Heart left ventricle (tissue), 16 donors: Measurements from ENCODE around the gene FEM1C. TPM values are rescaled to one million over a fixed set of nuclear protein-coding genes. Genes with fewer than 3 reads are reported as not detected.

Source experiments
- ATAC-seq, 4 donors: fragments of 200-7000 bp; cut with Tn5 transposase; one replicate each; pipeline ENCODE4 v1.9.1; 2020 to 2022; ENCODE audit warnings: moderate library complexity in 4 of 4, mild to moderate bottlenecking in 3 of 4, moderate number of reproducible peaks in 1 of 4
- DNase-seq, 5 donors: peaks; one replicate each; pipeline ENCODE4 v3.0.0-alpha.2; 2020
- H3K27ac ChIP-seq, 12 donors: fragments of 200-600 bp; sonication (generic) in 4 of 12; one replicate each; pipeline versions ENCODE4 v1.5.0 to v1.8.0; 2016 to 2022; ENCODE audit warnings: mild to moderate bottlenecking in 2 of 12
- H3K27me3 ChIP-seq, 9 donors: fragments of 200-600 bp; sonication (generic) in 2 of 9; one replicate each; pipeline versions ENCODE4 v1.5.1 to v1.8.0; 2016 to 2022; ENCODE audit warnings: mild to moderate bottlenecking in 3 of 9
- H3K36me3 ChIP-seq, 9 donors: fragments of 200-600 bp; sonication (generic) in 2 of 9; one replicate each; pipeline versions ENCODE4 v1.5.0 to v1.8.0; 2018 to 2022; ENCODE audit warnings: mild to moderate bottlenecking in 2 of 9
- H3K4me1 ChIP-seq, 12 donors: fragments of 200-600 bp; sonication (generic) in 4 of 12; one replicate each; pipeline versions ENCODE4 v1.5.0 to v1.8.0; 2016 to 2022; ENCODE audit warnings: mild to moderate bottlenecking in 3 of 12
- H3K4me3 ChIP-seq, 12 donors: fragments of 200-600 bp; sonication (generic) in 4 of 12; one replicate each; pipeline versions ENCODE4 v1.5.0 to v1.8.0; 2017 to 2022; ENCODE audit warnings: mild to moderate bottlenecking in 9 of 12, moderate library complexity in 4 of 12
- H3K9me3 ChIP-seq, 12 donors: fragments of 200-600 bp; sonication (generic) in 4 of 12; one replicate each; pipeline versions ENCODE4 v1.5.0 to v1.8.0; 2016 to 2022; ENCODE audit warnings: mild to moderate bottlenecking in 1 of 12
- POLR2A ChIP-seq, 2 donors: fragments of 450-650 bp; IDR thresholded peaks; one replicate each; pipeline ENCODE4 v1.6.1; 2017; ENCODE audit warnings: antibody characterized with exemption in 2 of 2, mild to moderate bottlenecking in 2 of 2, moderate library complexity in 2 of 2
- WGBS, 4 donors: extraction: QIAGEN DNeasy Blood & Tissue Kit in 2 of 4; methylation state at CpG; one replicate each; pipeline versions ENCODE4 v1.1.5 to v1.1.7; 2013 to 2018; 5-methylcytosine and 5-hydroxymethylcytosine counted together
- intact Hi-C, 10 donors: fragments of 100-400 bp; cut with DNase I; formaldehyde crosslinking; loops; one replicate each; pipeline versions ENCODE4 v1.11.1 to v1.14.2; 2022
- polyA plus RNA-seq, 2 donors: library from polyadenylated mRNA; stranded (reverse); fragments of 200-250 nt; gene quantifications; one replicate each; pipeline ENCODE4 v1.2.3, GENCODE V29; 2013
- total RNA-seq, 9 donors: library from RNA; depleted of rRNA in 2 of 9; stranded (reverse); fragments of >200 nt in 2 of 9; fragmentation: NEBNext Ultra II Directional in 3 of 9; extraction: Animal tissue kit (Norgen Biotek cat#: 25700) in 3 of 9; gene quantifications; one replicate each; pipeline versions ENCODE4 v1.1.0 to v1.2.4, GENCODE V29; 2016 to 2023
- TF ChIP-seq, protein P1 (sequence below), 12 donors: fragments of 200-600 bp; sonication (generic) in 4 of 12; IDR thresholded peaks; one replicate each; pipeline versions ENCODE4 v1.5.0 to v1.8.0; 2018 to 2022; ENCODE audit warnings: antibody characterized with exemption in 12 of 12, mild to moderate bottlenecking in 5 of 12
- donor health status: ischemic (EF 13 %, LVEDD 7.1; RV severe dilation, severe dysfunction).
- donor health status: healthy with polysubstance abuse.
- donor health status: DM: no; HTN: yes; CAD: no.
- donor health status: DM: no; HTN: no; CAD: no.
- donor health status: ischemic (EF 25% LVEDD 6.9; RV normal size, moderate dysfunction).
- donor health status: ischemic (EF 25% LVEDD 5.7; RV mildly dilated, moderate dysfunction).
- donor health status: healthy.
- donor health status: DM: yes; HTN: yes; CAD: no.
- donor health status: ischemic (EF 35%, LVEDD 5.7; RV mildly dilated, moderate dysfunction).
- donor health status: nonischemic (EF 11% LVEDD 7.7; RV severe dilation, severe dysfunction).
- donor health status: DM: yes; HTN: yes; CAD: no.
- donor health status: PGD.
- donor health status: ischemic (EF 29% LVEDD 5.4; RV normal size, mild dysfunction).
- donor health status: nonischemic (EF 23%, LVEDD 6.1; RV moderate dilation, normal function).

Gene FEM1C
- total and polyA plus RNA-seq, 11 donors = 14.9 to 92.7 (median 43.4) TPM

DNA sequence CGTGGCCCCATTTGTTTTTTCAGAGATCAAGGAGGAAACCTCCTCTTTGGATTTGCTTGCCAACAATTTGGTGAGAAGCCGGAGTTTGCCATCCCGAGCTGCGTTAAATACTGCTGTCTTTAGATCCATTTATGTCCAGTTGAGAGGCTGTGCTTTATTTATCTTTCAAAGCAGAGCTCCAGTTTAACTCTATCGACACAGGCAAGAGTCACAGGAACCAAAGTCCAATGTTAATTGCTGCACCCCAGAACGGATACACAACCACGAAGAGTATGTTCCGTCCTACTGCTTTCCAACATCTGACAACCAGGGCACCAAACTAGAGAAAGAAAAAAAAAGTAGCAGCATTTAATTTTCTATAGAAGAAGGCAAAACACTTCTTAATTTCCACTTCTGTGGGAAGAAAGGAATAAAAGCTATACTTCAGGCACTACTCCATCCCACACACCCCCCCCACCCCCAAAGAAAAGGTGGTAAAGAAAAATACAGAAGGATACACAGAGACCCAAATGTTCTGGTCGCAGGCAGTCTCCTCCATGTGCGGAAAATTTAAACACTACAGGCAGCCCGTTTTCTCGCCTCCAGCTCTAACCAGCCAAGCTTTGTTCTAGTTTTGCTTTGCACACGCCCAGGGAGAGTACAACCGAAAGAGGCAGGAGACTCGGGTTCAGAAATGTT lies 1.1 kb downstream of the FEM1C start:
- intact Hi-C loops = loop anchor here in 8 of 10 donors (2.0 to 10.0 kb wide), 12 partner anchors 81 to 299 kb away; partner anchors contain the start of genes TMED7 (in 2 of the 8), AP3S1 (in 1 of the 8) and ATG12 (in 1 of the 8)
- Histone ChIP-seq H3K4me1 (peaks cover 0 to 54% (median 33%) of the 10 kb centered on the region in 12 donors), H3K36me3 (peaks cover 0 to 30% (median 16%) of the 10 kb centered on the region in 9 donors), H3K27ac (peak overlapping the region; percentile 78 to 99 (median 97)), H3K27me3 (no peaks in the 10 kb centered on the region), H3K9me3 (peaks cover 0 to 16% (median 6%) of the 10 kb centered on the region in 12 donors), H3K4me3 (peak overlapping the region; percentile 61 to 98 (median 89))
- DNase-seq (peak in 1 of 5 donors; percentile 42), ATAC-seq (peak in 3 of 4 donors; percentile 2 to 37 (median 32))
- WGBS, 4 donors = 1 to 7% (median 2%) methylated on average over 14 to 15 of the region's 15 CpGs
- TF ChIP-seq POLR2A (IDR thresholded peaks at IDR 0.05) = no peak
- TF ChIP-seq, protein P1, sequence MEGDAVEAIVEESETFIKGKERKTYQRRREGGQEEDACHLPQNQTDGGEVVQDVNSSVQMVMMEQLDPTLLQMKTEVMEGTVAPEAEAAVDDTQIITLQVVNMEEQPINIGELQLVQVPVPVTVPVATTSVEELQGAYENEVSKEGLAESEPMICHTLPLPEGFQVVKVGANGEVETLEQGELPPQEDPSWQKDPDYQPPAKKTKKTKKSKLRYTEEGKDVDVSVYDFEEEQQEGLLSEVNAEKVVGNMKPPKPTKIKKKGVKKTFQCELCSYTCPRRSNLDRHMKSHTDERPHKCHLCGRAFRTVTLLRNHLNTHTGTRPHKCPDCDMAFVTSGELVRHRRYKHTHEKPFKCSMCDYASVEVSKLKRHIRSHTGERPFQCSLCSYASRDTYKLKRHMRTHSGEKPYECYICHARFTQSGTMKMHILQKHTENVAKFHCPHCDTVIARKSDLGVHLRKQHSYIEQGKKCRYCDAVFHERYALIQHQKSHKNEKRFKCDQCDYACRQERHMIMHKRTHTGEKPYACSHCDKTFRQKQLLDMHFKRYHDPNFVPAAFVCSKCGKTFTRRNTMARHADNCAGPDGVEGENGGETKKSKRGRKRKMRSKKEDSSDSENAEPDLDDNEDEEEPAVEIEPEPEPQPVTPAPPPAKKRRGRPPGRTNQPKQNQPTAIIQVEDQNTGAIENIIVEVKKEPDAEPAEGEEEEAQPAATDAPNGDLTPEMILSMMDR (IDR thresholded peaks at IDR 0.05) = no peak

DNA sequence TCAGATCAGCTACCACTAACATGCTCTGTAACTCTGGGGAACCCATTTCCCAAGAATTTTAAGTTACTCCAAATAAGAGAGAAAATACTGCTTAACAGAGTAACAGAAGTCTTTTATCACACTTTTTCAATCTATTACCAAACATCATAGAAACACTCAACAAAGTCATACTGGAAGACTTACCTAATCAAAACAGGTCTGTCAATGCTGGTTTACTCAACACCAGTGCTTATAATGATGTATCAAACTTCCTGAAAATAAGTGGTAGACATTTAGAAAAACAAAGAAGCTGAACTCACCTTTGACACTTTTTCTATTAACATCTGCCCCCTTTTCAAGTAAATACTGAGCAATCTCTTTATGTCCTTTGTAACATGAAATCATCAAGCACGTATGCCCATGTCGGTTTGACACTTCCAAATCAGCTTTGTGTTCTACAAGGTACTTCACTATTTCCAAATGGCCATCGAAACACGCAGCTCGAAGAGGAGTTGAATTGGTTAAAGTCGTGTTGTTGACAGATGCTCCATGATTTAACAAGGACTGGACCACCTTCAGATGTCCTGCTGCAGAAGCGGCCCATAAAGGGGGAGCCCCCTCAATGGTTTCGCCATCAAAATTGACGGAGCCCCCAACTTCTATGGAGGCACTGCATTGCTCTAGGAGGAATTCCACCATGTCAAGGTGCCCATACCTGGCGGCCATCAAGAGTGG lies 1.8 kb downstream of the FEM1C start:
- Histone ChIP-seq H3K4me1 (peaks cover 0 to 60% (median 40%) of the 10 kb centered on the region in 12 donors), H3K9me3 (peaks cover 0 to 16% (median 6%) of the 10 kb centered on the region in 12 donors), H3K4me3 (peak overlapping the region; percentile 61 to 98 (median 89)), H3K36me3 (peaks cover 0 to 30% (median 19%) of the 10 kb centered on the region in 9 donors), H3K27me3 (no peaks in the 10 kb centered on the region), H3K27ac (peak overlapping the region; percentile 78 to 99 (median 97))
- intact Hi-C loops = loop anchor here in 8 of 10 donors (2.0 to 10.0 kb wide), 9 partner anchors 81 to 299 kb away; partner anchors contain the start of genes TMED7 (in 2 of the 8), AP3S1 (in 1 of the 8) and ATG12 (in 1 of the 8)
- ATAC-seq = no peak
- 34 to 48% (median 36%) methylated on average over 8 to 10 of the region's 10 CpGs for WGBS, 4 donors
- DNase-seq = no peak
- TF ChIP-seq, protein P1 (IDR thresholded peaks at IDR 0.05) = no peak
- no peak for TF ChIP-seq POLR2A (IDR thresholded peaks at IDR 0.05)

DNA sequence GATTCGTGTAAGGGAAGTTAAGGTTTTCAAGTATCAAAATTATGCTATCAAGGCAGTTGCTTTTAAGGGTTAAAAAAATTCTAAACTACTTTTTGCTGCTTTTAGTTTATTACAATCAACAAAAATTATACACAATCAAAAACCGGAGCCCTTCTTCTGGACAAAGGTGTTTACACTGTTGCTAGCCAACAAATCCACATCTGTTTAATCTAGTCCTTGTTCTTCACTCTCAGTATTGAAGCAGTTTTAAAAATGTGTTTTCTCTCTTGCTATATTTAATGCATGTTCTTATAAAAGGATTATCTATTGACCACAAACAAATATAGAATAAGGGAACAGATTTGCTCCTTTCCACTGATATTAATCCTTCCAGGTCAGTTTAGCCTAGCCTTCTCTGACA lies 2.5 kb downstream of the FEM1C start:
- intact Hi-C loops = loop anchor here in 8 of 10 donors (2.0 to 10.0 kb wide), 9 partner anchors 80 to 300 kb away; partner anchors contain the start of genes TMED7 (in 2 of the 8), AP3S1 (in 1 of the 8) and ATG12 (in 1 of the 8)
- Histone ChIP-seq H3K4me3 (peak overlapping the region; percentile 61 to 98 (median 89)), H3K27ac (peak overlapping the region; percentile 78 to 99 (median 97)), H3K36me3 (peaks cover 0 to 30% (median 19%) of the 10 kb centered on the region in 9 donors), H3K9me3 (peaks cover 0 to 16% (median 6%) of the 10 kb centered on the region in 12 donors), H3K27me3 (no peaks in the 10 kb centered on the region), H3K4me1 (peaks cover 0 to 67% (median 47%) of the 10 kb centered on the region in 12 donors)
- WGBS, 4 donors = 5 to 13% (median 5%) methylated on average over 2 of the region's 2 CpGs
- TF ChIP-seq, protein P1 (IDR thresholded peaks at IDR 0.05) = no peak
- no peak for TF ChIP-seq POLR2A (IDR thresholded peaks at IDR 0.05)
- DNase-seq = no peak
- no peak for ATAC-seq
